ENCODE results near the gene RPS6KC1.
"Not testable (repeated sequence)": the region's sequence is repeated elsewhere in the genome, so short reads cannot be mapped to it uniquely, and the experiment has no call there.

The RPS6KC1 gene

DNA sequence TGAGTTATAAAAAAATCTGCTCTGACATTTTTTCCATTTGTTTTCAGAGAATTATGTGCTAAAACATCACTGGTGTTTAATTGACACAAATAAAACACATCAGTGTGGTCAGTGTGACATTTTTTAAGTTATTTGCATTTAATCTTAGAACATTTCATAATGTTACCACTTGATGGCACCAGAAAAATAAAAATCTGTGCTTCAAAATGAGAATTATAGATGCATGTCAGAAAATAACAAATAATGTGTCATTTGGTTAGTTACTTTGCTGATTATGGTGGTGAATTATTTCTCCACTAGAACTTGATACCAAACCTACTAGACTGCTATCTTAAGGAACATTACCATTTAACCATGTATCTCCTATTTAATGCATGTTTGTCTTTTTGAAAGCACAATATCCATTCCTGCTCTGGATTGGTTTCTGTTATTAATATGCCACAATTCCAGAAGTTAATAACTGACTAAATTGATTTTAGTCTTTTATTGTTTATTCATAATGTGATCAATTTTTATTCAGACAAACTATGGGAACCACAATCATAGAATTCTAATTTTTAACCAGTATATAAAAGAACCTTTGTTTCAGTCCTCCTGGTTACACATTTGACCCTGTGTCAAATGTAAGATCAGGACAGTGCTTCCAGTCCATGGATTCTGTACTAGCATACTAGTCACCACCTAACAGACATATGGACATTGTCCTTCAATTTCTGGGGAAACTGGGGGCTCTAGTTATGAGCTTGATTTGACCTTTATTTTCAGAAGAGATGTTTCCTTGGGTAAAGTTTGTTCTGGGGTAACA lies 81.0 kb downstream of the RPS6KC1 start:
- Mint-ChIP-seq H3K4me3 (no peak overlapping the region), H3K9me3 (no peaks in the 10 kb centered on the region), H3K4me1 (ENCODE audit: low read depth) (no peaks in the 10 kb centered on the region)

DNA sequence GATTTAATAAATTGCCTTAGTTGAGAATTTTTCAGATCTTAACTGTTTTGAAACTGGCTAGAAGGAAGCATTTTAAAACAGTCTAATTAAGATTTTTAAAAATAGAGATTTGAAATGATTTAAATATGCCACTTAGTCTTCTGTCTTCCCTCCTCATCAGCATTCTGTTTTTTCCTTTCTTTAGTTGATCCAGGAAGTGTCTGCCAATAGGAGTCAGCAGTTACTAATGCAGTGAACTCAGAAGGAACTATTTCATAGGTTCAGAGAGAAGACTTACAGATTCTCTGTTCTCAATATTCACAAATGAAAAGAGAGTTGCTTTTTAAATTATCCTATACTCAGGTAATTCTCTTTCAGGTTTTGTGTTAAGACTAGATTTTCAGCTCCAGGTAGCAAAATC lies 84.5 kb downstream of the RPS6KC1 start:
- DNase-seq (ENCODE audit: low spot score): no peak
- H3K4me3 Mint-ChIP-seq: no peak overlapping the region
- H3K36me3 Mint-ChIP-seq (ENCODE audit: low read depth): peaks cover 1% of the 10 kb centered on the region
- no peaks in the 10 kb centered on the region for H3K27me3 Mint-ChIP-seq (ENCODE audit: low read depth)
- peaks cover 12% of the 10 kb centered on the region for H3K9me3 Mint-ChIP-seq
- H3K4me1 Mint-ChIP-seq (ENCODE audit: low read depth): no peaks in the 10 kb centered on the region
- no peak overlapping the region for H3K27ac Mint-ChIP-seq

More for the DNA sequence above, 81.0 kb downstream of the RPS6KC1 start:
- Mint-ChIP-seq H3K36me3 (ENCODE audit: low read depth) (no peaks in the 10 kb centered on the region), H3K27ac (no peak overlapping the region), H3K27me3 (ENCODE audit: low read depth) (no peaks in the 10 kb centered on the region)
- DNase-seq (ENCODE audit: low spot score): no peak

DNA sequence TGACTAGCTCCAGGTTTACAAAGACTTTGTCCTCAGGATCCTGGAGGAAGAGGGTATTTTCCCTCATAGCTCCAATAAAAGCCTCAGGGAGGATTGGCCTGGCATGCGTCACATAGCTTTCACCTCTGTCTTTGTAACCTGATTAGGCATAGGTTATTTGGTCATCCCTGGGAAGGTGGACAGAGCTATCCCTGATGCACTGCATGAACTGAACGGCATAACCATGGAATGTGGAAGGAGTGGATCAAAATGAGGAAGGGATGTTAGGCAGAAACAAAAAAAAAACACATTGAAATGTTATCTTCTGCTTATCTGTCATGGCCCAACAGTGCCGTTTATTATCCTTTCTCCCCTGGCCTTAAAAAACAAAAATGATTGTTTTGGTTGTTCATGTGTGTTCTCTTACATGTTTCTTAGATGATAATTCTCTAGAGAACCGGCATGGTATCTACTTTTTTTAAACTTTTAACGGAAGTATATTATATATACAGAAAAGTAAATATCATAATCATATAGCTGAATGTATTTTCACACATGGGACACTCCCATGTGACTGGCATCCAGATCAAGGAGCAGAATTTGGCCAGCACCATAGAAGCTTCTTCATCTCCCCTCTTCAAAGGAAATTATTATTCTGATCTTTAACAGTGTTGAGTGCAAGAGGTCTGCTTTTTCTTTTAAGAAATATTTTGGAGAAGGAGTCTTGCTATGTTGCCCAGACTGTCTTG lies 85.3 kb downstream of the RPS6KC1 start:
- H3K4me1 Mint-ChIP-seq (ENCODE audit: low read depth): no peaks in the 10 kb centered on the region
- DNase-seq (ENCODE audit: low spot score): no peak
- peaks cover 12% of the 10 kb centered on the region for H3K9me3 Mint-ChIP-seq
- H3K27me3 Mint-ChIP-seq (ENCODE audit: low read depth): no peaks in the 10 kb centered on the region
- no peak overlapping the region for H3K27ac Mint-ChIP-seq
- H3K36me3 Mint-ChIP-seq (ENCODE audit: low read depth): peaks cover 1% of the 10 kb centered on the region
- H3K4me3 Mint-ChIP-seq: no peak overlapping the region

DNA sequence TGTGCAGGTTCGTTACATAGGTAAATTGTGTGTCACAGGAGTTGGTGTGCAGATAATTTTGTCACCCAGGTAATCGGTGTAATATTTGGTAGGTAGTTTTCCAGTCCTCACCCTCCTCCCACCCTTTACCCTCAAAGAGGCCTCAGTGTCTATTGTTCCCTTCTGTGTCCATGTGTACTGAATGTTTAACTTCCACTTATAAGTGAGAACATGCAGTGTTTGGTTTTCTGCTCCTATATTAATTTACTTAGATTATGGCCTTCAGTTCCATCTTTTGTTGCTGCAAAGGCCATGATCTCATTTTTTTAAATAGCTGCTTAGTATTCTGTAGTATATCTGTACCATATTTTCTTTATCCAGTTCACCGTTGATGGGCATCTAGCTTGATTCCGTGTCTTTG lies 87.3 kb downstream of the RPS6KC1 start:
- H3K4me1 Mint-ChIP-seq (ENCODE audit: low read depth): no peaks in the 10 kb centered on the region
- no peak for DNase-seq (ENCODE audit: low spot score)
- H3K4me3 Mint-ChIP-seq: no peak overlapping the region
- H3K27ac Mint-ChIP-seq: no peak overlapping the region
- no peaks in the 10 kb centered on the region for H3K27me3 Mint-ChIP-seq (ENCODE audit: low read depth)
- peaks cover 1% of the 10 kb centered on the region for H3K36me3 Mint-ChIP-seq (ENCODE audit: low read depth)
- peaks cover 12% of the 10 kb centered on the region for H3K9me3 Mint-ChIP-seq

DNA sequence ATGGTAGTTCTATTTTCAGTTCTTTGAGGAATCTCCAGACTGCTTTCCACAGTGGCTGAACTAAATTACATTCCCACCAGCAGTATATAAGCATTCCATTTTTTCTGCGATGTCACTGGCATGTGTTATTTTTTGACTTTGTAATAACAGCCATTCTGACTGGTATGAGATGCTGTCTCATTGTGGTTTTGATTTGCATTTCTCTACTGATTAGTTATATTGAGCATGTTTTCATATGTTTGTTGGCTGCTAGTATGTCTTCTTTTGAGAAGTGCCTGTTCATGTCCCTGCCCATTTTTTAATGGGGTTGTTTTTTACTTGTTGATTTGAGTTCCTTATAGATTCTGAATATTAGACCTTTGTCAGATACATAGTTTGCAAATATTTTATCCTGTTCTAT lies 87.9 kb downstream of the RPS6KC1 start:
- Mint-ChIP-seq H3K4me3 (no peak overlapping the region), H3K9me3 (peaks cover 12% of the 10 kb centered on the region), H3K4me1 (ENCODE audit: low read depth) (no peaks in the 10 kb centered on the region), H3K27me3 (ENCODE audit: low read depth) (no peaks in the 10 kb centered on the region), H3K27ac (no peak overlapping the region), H3K36me3 (ENCODE audit: low read depth) (peaks cover 1% of the 10 kb centered on the region)
- no peak for DNase-seq (ENCODE audit: low spot score)

DNA sequence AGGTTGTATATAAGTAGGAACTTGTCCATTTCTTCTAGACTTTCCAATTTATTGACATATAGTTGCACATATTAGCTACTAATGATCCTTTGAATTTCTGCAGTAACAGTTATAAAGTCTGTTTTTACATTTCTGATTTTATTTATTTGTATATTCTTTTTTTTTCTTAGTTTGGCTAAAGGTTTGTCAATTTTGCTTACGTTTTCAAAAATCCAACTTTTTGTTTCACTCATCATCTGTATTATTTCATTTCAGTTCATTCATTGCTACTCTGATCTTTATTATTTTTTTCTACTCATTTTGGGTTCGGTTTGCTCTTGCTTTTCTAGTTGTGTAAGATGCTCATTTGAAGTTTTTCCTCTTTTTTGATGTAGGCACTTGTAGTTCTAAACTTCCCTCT lies 97.9 kb downstream of the RPS6KC1 start:
- H3K9me3 Mint-ChIP-seq: peaks cover 11% of the 10 kb centered on the region
- H3K4me1 Mint-ChIP-seq (ENCODE audit: low read depth): no peaks in the 10 kb centered on the region
- H3K4me3 Mint-ChIP-seq: no peak overlapping the region
- no peak overlapping the region for H3K27ac Mint-ChIP-seq
- no peaks in the 10 kb centered on the region for H3K27me3 Mint-ChIP-seq (ENCODE audit: low read depth)
- no peak for DNase-seq (ENCODE audit: low spot score)
- H3K36me3 Mint-ChIP-seq (ENCODE audit: low read depth): peaks cover 4% of the 10 kb centered on the region

DNA sequence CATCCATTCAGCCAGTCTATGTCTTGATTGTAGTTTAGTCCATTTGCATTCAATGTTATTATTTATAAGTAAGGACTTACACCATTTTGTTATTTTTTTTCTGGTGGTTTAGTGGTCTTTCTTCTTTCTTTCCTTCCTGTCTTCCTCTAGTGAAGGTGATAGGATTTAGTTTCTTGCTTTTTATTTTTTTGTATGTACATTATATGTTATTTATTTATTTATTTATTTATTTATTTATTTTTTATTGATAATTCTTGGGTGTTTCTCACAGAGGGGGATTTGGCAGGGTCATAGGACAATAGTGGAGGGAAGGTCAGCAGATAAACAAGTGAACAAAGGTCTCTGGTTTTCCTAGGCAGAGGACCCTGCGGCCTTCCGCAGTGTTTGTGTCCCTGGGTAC lies 99.0 kb downstream of the RPS6KC1 start:
- not testable (repeated sequence) for H3K4me1 Mint-ChIP-seq (ENCODE audit: low read depth); DNase-seq (ENCODE audit: low spot score); H3K36me3 Mint-ChIP-seq (ENCODE audit: low read depth); H3K4me3 Mint-ChIP-seq; H3K27ac Mint-ChIP-seq; H3K27me3 Mint-ChIP-seq (ENCODE audit: low read depth)
- peaks cover 11% of the 10 kb centered on the region for H3K9me3 Mint-ChIP-seq

DNA sequence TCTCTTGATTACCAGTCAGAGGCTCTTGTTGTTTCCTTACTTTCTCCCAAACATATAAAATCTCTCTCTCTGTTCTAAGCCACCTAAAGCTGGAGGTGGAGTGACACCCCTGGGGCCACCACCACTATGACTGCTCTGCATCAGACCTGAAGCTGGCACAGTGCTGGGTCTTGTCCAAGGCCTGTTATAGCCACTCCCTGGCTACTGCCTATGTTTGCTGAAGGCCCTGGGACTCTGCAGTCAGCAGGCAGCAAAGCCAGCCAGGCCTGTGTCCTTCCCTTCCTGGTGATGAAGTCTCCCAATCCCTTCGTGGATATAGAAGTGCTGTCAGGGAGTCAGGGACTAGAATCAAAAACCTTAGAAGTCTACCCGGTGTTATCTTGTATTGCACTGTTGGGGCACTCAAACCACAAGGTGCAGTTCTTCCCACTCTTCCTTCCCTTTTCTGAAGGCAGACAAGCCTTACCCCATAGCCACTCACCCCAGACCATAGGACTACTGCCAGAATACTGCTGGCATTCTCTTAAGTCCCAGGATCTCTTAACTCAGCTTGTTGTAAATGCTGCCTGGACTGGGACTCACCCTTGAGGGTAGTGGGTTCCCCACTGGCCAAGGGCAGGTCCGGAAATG lies 103.1 kb downstream of the RPS6KC1 start:
- no peak overlapping the region for H3K27ac Mint-ChIP-seq
- DNase-seq (ENCODE audit: low spot score): no peak

DNA sequence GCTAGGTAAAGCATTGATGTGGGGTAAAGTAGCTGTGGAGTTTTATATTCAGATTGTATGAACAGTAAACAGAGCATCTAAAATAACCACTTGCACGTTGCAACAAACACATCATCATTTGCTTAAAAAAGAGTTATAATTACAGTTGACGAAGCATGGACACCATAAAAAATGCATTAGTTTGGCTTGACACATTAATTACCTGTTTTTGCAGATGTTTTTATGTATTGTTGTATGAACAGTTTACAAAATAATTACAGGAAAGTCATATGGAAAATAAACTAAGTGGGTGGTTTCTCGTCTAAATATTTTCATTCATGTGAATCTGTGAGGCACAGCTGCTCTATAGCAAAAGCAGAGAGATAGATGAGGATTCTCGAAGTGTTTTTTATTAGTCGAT lies 108.3 kb downstream of the RPS6KC1 start:
- Mint-ChIP-seq H3K27me3 (ENCODE audit: low read depth) (no peaks in the 10 kb centered on the region), H3K4me1 (ENCODE audit: low read depth) (no peaks in the 10 kb centered on the region), H3K4me3 (no peak overlapping the region), H3K9me3 (no peaks in the 10 kb centered on the region), H3K36me3 (ENCODE audit: low read depth) (peaks cover 1% of the 10 kb centered on the region), H3K27ac (no peak overlapping the region)
- no peak for DNase-seq (ENCODE audit: low spot score)

More for the DNA sequence above, 103.1 kb downstream of the RPS6KC1 start:
- peaks cover 4% of the 10 kb centered on the region for H3K36me3 Mint-ChIP-seq (ENCODE audit: low read depth)
- peaks cover 9% of the 10 kb centered on the region for H3K9me3 Mint-ChIP-seq
- H3K27me3 Mint-ChIP-seq (ENCODE audit: low read depth): no peaks in the 10 kb centered on the region
- no peaks in the 10 kb centered on the region for H3K4me1 Mint-ChIP-seq (ENCODE audit: low read depth)
- H3K4me3 Mint-ChIP-seq: no peak overlapping the region

DNA sequence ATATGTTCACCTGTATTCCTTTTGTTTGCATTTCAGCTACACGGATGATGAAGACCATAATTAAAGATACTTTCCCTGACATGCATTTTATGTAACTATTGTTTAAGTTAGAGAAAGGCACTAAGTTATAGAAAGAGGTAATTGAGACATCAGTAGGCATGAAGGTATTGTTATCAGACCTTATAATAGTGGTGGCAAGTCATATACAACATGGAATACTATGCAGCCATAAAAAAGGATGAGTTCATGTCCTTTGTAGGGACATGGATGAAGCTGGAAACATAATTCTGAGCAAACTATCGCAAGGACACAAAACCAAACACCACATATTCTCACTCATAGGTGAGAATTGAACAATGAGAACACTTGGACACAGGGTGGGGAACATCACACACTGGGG lies 109.4 kb downstream of the RPS6KC1 start:
- not testable (repeated sequence) for H3K36me3 Mint-ChIP-seq (ENCODE audit: low read depth); H3K9me3 Mint-ChIP-seq; H3K27ac Mint-ChIP-seq

DNA sequence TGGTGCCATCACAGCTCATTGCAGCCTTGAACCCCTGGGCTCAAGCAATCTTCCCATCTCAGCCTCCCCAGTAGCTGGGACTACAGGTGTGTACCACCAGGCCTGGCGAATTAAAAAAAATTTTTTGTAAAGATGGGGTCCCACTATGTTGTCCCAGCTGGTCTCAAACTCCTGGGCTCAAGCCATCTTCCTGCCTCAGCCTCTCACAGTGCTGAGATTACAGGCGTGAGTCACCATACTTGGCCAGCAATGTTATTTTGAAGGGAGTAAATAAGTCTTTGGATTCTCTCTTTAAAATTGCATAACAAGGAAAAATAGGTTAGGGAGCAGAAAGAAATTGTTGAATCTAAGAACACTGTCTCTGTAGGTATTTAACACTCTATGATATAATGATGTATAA lies 111.3 kb downstream of the RPS6KC1 start:
- Mint-ChIP-seq H3K4me3 (no peak overlapping the region), H3K4me1 (ENCODE audit: low read depth) (no peaks in the 10 kb centered on the region), H3K27me3 (ENCODE audit: low read depth) (no peaks in the 10 kb centered on the region), H3K36me3 (ENCODE audit: low read depth) (peaks cover 1% of the 10 kb centered on the region), H3K9me3 (no peaks in the 10 kb centered on the region), H3K27ac (no peak overlapping the region)
- DNase-seq (ENCODE audit: low spot score): no peak

More for the DNA sequence above, 109.4 kb downstream of the RPS6KC1 start:
- not testable (repeated sequence) for H3K27me3 Mint-ChIP-seq (ENCODE audit: low read depth); H3K4me3 Mint-ChIP-seq; H3K4me1 Mint-ChIP-seq (ENCODE audit: low read depth); DNase-seq (ENCODE audit: low spot score)

DNA sequence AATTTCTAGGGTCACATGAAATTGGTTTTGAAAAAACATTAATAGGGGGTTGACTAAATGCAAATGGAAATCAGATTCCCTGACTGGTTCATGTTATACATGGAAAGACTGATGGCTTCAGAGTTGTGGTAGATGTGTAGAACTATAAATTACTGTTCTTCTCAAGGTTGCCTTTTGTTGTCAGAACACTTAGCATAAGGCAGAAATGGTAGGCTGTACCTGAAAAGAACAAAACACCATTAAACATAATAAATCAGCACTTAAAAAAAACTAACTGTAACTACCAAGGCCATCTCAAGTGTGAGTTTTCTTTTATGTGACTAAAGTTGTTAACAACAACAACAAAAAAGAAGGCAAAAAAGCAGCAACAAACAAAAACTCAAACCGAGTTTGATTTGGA lies 111.8 kb downstream of the RPS6KC1 start:
- no peaks in the 10 kb centered on the region for H3K4me1 Mint-ChIP-seq (ENCODE audit: low read depth)
- no peak for DNase-seq (ENCODE audit: low spot score)
- H3K9me3 Mint-ChIP-seq: no peaks in the 10 kb centered on the region
- H3K27me3 Mint-ChIP-seq (ENCODE audit: low read depth): no peaks in the 10 kb centered on the region
- H3K36me3 Mint-ChIP-seq (ENCODE audit: low read depth): peaks cover 1% of the 10 kb centered on the region
- H3K4me3 Mint-ChIP-seq: no peak overlapping the region
- no peak overlapping the region for H3K27ac Mint-ChIP-seq

DNA sequence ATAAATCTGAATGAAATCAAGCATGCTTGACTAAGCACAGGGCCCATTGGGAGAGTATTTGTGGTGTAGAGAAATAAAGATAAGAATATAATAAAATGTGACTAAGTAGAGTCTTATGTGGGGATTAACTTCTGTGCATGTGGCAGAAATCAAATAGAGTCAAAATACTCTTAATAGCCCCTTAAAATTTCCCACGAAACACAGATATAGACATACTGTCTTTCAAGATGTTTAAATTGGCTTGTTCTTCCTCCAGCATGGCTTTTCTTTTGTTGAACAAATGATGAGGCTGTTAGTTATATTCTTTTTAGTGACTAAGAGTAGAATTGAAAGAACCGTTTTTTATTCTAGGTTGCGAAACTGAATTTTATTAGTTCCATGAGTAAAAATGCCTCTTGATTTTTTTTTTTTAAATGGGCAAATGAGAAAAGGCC lies 112.3 kb downstream of the RPS6KC1 start:
- no peak overlapping the region for H3K27ac Mint-ChIP-seq
- no peaks in the 10 kb centered on the region for H3K27me3 Mint-ChIP-seq (ENCODE audit: low read depth)

DNA sequence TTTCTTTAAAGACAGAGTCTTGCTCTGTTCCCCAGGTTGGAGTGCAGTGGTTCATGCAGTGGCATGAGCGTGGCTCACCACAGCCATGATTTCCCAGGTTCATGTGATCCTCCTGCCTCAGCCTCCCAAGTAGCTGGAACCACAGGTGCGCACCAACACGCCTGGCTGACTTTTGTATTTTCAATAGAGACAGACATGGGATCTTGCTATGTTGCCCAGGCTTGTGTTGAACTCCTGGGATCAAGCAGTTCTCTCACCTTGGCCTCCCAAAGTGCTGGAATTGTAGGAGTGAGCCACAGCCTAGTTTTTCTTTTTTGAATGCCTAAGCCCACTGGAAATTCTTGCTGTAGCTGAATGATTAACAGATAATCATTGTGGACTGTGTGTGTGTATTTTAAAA lies 113.5 kb downstream of the RPS6KC1 start:
- H3K9me3 Mint-ChIP-seq: no peaks in the 10 kb centered on the region
- H3K4me1 Mint-ChIP-seq (ENCODE audit: low read depth): no peaks in the 10 kb centered on the region
- no peaks in the 10 kb centered on the region for H3K27me3 Mint-ChIP-seq (ENCODE audit: low read depth)
- no peak overlapping the region for H3K27ac Mint-ChIP-seq
- H3K4me3 Mint-ChIP-seq: no peak overlapping the region
- peaks cover 1% of the 10 kb centered on the region for H3K36me3 Mint-ChIP-seq (ENCODE audit: low read depth)
- no peak for DNase-seq (ENCODE audit: low spot score)

More for the DNA sequence above, 112.3 kb downstream of the RPS6KC1 start:
- Mint-ChIP-seq H3K4me1 (ENCODE audit: low read depth) (no peaks in the 10 kb centered on the region), H3K4me3 (no peak overlapping the region), H3K9me3 (no peaks in the 10 kb centered on the region), H3K36me3 (ENCODE audit: low read depth) (peaks cover 1% of the 10 kb centered on the region)
- DNase-seq (ENCODE audit: low spot score): no peak
